ENCODE data around the gene CPT1C.

Gene CPT1C

DNA sequence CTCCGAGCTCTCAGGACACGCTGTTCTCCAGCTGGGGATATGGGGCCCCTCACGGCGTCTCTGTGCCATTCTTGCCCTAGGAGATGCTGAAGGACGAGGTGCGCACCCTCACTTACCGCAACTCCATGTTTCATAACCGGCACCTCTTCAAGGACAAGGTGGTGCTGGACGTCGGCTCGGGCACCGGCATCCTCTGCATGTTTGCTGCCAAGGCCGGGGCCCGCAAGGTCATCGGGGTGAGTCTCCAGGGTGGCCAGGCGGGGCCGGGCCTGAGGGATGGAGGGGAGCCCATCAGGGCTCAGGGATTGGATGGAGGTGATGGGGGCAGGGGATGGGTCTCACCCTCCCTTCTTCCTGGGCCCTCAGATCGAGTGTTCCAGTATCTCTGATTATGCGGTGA lies 9.1 kb upstream of the CPT1C start:
- DNase-seq (ENCODE audit: low read depth in 2 of 2), result no peak

DNA sequence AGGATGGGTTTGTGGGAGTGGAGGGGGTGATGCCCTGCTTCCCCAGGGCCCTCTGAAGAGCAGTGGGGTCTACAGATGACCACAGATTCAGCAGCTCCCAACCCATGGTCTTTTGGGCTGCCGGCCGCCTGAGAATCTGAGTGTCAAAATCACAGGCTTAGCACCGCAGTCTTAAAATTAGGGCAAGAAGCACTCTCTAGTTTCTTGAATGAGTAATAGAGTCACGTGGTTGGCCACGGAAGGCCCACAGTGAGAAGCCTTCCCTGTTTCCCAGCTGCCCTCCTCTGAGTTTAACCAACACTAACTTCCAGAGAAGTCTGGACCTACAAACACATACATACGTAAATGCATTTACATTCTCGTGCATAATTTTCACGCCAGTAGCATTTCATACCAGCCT lies 8.6 kb upstream of the CPT1C start:
- no peak for DNase-seq (ENCODE audit: low read depth in 2 of 2)

DNA sequence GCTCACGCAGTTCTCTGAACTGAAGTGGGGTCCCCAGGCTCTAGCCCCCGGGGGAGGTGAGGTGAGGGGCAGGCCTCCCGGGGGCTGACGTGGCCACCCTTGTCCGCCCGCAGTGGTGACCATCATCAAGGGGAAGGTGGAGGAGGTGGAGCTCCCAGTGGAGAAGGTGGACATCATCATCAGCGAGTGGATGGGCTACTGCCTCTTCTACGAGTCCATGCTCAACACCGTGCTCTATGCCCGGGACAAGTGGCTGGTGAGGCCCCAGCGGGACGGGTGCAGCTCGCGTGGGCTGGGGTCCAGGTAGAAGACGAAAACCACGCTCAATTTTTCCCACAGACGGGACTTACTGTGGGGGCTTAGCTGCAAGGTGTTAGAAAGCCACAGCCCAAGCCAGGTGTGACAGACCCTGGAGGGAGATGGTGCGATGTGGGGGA lies 7.1 kb upstream of the CPT1C start:
- no peak for DNase-seq (ENCODE audit: low read depth in 2 of 2)

DNA sequence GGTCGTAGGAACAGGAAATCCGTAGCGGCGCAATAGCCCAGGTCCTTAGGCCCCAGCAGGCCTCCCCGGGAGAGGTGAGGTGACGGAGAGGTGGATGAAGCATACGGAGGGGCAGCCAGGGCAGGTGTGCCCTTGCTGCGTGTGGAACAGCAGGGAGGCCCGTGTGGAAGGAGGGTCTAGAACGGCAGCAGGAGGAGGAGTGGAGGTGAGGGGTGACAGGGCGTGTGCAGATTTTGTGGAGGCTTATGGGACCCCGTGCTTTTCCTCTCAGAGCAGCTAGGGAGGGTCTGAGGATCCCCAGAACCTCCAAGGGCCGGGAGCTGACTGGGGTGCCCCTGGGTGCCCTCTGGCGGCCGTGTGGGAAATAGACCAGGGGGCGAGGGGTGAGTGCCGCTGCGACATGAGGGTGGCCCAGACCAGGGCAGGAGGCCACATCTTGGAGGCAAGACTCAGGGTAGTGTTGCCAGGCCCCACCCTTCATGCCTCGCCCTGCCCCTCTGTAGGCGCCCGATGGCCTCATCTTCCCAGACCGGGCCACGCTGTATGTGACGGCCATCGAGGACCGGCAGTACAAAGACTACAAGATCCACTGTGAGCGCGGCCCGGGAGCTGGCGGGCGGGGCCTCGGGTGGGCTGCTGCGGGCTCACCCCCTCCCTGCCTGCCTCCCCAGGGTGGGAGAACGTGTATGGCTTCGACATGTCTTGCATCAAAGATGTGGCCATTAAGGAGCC lies 6.5 kb upstream of the CPT1C start:
- DNase-seq (ENCODE audit: low read depth in 2 of 2), result no peak

DNA sequence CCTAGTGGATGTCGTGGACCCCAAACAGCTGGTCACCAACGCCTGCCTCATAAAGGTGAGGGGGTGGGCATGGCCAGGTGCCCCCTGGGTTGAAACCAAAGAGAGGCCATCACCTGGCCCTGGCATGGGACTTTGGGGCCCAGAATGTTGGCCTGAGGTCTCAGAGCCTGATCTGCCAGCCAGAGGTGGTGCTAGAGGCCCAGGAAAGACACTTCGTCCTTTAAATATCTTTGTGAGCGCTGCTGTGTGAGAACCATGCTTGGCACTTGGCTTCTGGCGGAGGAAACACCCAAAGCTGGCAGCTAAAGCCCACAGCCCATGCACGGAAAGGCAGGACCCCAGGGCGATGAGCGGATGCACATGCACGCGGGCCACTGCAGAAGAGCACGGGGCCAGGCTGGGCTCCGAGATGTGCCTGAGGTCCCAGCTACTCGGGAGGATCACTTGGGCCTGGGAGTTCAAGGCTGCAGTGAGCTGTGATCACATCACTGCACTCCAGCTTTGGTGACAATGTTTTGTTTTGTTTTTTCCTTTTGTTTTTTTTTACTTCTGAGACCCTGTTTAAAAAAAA lies 5.8 kb upstream of the CPT1C start:
- no peak for DNase-seq (ENCODE audit: low read depth in 2 of 2)

DNA sequence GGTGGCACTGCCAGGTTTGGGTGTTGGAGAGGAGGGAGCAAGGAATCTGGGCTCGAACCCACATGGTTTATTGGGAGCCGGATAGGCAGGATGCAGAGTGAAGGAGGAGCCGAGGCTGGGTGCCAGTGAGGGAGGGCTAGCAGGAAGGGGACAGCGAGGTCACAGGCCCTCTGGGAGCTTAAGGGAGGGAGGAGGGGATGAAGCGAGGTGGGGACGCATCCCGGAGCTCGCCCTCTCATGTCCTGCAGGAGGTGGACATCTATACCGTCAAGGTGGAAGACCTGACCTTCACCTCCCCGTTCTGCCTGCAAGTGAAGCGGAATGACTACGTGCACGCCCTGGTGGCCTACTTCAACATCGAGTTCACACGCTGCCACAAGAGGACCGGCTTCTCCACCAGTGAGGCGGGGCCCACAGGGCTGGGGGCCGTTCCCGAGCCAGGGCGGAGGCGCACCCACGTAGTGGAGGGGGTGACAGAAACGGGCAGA lies 5.0 kb upstream of the CPT1C start:
- no peak for DNase-seq (ENCODE audit: low read depth in 2 of 2)

DNA sequence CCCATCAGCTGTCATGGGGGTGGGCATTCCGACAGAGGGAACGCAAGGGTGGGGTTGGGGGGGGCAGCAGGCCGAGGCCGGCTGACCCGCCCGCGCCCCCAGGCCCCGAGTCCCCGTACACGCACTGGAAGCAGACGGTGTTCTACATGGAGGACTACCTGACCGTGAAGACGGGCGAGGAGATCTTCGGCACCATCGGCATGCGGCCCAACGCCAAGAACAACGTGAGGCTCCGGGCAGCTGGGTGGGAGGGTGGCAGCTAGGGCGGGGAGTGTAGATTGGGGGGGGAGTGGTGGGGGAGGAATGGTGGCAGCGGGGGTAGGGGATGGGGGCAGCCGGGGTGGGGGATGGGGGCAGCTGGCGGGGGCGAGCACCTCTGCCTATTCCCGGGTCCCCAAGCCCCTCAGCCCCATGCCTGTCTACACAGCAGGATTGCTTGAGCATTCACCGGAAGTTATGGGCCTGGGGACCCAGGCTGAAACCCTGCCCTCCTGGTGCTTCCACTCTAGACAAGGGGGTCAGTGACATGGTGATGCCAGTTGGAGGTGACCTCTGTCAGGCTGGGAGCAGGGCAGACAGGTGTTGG lies 4.3 kb upstream of the CPT1C start:
- DNase-seq (ENCODE audit: low read depth in 2 of 2), result no peak

DNA sequence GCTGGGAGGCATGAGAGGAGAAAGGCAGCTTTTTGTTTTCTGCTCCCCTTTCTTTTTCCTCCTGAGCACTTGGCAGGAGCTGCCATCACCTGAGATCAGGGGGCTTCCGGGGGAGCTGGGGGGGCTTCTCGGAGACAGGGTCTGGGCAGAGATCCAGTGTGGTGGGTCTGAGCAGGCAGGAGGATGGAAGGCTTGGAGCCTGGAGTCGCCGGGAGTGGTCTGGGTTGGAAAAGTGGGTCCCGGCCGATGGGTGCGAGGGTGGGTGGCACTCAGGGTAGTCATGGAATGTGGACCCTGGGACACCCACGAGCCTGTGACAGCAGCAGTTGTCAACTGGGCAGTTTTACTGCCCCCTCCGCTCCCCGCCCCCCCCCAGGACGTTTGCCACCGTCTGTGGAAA lies 3.8 kb upstream of the CPT1C start:
- no peak for DNase-seq (ENCODE audit: low read depth in 2 of 2)

DNA sequence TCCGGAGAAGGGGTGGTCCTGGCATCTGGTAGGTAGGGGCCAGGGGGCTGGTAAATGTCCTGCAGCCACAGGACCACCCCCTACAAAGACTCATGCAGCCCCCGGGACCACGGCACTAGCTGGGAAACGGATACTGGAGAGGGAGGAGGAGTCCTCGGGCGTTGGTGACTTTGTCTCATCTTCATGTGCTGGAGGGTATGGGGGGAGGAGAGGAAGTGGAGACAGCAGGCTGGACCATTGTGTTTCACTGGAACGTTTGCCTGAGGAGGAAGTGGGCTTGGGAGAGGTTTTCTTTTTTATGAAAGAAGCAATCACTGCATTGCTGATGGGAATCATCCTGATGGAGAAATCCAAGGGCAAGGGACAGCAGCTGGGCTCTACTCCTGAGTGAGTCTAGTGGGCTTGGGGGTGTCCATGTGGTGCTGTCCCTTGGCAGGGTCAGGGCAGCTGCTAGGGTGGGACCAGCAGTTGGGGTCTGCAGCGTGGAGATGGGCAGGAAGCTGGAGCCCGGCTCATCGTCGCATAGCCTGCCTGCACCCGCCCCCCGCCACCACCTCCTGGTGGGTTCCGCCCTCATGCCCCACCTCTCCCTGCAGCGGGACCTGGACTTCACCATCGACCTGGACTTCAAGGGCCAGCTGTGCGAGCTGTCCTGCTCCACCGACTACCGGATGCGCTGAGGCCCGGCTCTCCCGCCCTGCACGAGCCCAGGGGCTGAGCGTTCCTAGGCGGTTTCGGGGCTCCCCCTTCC lies 3.2 kb upstream of the CPT1C start:
- no peak for DNase-seq (ENCODE audit: low read depth in 2 of 2)

DNA sequence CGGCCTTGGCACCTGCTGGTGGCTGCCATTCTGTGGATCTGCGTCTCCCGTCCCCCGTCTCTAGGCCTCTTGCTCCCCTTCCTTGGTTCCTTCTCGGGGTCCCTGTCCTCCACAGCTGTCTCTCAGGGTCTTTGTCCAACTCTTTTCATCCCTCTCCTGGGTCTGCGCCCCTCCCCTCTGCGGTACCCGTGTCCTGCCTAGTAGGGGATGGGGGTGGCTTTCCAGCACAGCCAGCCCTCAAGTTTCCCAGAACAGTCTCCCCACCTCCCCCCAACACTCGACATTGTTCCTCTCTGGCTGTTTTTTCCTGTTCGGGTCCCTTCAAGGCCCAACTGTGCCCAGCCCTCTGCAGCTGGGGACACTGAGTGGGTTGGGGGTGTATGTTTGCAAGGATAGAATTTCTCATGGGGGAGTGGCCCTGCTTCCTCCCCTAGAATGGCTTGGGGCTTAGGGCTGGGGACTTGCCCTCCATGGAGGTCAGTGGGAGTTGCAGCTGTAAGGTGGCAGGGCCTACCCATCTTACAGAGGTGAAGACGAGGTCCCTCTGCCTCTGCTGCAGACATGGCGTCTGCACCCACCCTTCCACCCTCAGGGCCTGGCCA lies 2.3 kb upstream of the CPT1C start:
- DNase-seq (ENCODE audit: low read depth in 2 of 2), result no peak

DNA sequence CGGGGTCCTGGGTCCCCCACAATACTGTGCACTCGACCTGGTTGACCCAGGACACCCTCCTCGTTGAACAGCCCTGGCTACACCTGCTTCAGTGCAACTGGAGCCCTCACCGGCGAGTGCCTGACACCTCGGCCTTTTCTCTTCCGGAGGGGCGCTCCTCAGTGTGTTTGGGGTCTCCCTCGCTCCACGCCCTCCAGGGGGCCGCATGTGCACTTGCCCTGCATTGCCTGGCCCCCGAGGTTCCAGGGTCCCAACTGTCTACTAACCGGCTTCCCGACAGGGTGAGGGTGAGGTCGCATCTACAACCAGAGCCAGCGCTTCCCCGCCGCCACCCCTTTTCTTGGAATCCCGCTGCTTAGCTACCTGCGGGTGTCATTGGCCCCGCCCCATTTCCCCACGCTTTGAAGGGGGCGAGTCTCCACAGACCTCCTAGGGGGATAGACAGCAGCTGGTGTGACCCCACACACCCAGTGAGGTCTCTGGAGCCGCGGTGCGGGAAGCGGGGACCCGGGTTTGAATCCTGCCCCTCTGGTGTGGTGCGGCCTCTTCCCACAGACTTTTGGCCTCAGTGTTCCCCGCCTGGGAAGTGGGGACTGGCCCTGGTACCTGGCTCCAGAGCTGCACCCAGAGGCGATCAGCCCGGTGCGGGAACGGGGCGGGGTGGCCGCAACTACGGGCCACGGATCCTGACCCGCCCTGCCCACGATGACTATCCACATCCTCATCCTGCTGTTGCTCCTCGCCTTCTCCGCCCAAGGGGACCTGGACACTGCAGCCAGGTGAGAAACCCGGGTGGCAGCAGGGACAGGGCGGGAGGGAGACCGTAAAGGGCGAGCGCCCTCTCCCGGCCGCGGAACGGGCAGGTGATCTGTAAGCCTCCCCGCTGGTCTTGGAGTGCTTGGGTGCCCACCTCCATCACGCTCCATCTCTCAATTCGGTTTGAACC lies 1.5 kb upstream of the CPT1C start, which contains the start of gene ADM5:
Gene ADM5 (plus strand): TSS at position 462 of the 946 bp plus-strand sequence. CDS start 244 bp downstream, at position 706.
- DNase-seq (ENCODE audit: low read depth in 2 of 2), result peak in 1 of 2 donors; percentile 50

DNA sequence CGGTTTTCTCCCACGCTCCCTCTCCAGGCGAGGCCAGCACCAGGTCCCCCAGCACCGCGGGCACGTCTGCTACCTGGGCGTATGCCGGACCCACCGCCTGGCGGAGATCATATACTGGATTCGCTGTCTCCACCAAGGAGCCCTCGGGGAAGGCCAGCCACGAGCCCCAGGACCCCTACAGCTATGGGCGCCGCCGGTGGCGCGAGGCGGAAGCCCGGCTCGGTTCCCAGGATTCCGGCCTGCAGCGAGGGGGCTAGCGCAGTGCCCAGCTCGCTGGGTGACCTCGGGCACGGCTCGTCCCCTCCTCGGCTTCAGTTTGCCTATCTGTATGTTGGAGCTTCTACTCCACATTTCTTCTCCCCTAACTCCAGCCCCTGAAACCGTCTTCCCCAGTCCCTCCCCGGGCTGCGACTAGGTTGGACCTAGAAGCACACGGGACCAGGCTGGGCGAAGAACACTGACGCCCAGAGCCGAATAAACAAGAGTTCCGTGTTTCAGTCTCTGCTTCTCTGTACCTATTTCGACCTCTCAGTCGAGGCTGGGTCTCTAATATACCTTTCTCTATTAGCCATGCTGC lies 749 bp upstream of the CPT1C start:
- no peak for DNase-seq (ENCODE audit: low read depth in 2 of 2)

DNA sequence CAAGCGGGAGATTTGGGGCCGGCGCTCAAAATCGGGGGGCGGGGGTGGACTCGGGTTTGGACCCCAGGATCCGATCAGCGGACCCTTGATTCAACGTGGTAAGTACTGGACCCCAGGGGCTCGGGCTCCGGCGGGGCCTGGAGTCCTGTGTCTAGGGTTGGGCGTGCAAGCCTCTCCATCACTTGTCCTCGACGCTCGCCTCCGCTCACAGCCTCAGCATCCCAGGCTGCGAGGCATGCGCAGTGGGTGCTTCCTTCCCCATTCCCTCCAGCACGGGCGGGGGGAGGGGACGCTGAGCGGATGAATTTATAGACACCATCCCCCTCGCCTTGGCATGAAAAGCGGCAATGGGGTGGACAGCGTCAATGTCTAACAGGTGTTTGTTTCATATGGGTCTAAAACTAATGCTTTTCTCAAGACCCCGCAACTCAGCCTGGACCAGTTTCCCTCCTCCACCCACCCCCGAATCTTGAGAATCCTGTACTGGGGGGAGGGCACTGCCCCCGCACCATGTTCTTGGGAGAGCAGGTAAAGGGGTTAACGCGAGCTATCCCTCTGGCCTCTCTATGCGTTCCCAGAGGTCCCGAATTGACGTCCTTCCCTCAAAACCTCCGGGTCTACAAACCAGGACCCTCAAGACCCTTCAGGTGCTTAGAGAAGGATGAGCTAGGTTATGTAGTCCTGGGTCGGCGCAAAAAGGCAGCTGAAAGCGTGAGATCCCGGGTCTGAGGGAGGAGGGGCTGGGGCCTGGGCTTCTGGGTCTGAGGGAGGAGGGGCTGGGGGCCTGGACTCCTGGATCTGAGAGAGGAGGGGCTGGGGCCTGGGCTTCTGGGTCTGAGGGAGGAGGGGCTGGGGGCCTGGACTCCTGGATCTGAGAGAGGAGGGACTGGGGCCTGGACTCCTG lies 579 bp downstream of the CPT1C start:
- no peak for DNase-seq (ENCODE audit: low read depth in 2 of 2)

DNA sequence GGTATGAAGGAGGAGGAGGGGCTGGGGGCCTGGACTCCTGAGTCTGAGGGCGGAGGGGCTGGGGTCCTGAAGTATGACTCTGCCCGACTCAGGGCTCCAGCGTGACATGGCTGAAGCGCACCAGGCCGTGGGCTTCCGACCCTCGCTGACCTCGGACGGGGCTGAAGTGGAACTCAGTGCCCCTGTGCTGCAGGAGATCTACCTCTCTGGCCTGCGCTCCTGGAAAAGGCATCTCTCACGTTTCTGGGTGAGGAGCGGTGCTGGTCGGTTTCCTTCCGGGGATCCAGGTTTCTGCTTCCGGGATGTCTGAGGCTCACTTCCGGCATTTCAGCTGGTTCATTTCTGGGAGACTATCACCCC lies 1.2 kb downstream of the CPT1C start:
- no peak for DNase-seq (ENCODE audit: low read depth in 2 of 2)

DNA sequence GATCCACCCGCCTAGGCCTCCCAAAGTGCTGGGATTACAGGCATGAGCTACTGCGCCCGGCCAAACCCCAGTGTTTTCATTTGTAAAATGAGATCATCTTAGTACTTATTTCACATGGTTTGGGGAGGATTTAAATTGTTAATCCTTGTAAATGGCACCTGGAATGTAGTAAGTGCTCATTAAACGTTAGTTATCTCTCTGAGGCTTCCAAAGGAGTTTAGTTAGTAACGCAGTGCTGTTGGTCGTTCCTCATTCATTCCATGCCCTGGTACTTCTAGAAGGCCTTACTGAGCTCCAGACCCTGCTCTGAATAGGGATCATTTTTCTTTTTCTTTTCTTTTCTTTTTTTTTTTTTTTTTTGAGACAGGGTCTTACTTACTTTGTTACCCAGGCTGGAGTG lies 5.2 kb downstream of the CPT1C start:
- no peak for DNase-seq (ENCODE audit: low read depth in 2 of 2)

DNA sequence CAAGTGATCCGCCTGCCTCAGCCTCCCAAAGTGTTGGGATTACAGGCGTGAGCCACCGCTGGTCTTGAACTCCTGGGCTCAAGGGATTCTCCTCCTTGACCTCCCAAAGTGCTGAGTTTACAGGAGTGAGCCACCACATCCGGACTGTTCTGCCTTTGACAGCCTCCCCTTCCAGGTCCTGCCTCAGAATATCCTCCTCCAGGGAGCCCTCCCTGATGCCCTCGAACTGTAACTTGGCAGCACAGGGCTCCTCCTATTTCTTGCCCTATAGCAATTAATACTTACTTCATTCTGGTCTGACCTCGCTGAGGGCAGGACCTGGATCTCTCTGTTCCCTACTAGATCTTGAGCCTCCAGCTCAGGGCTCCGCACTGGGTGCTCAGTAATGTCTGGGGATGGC lies 5.9 kb downstream of the CPT1C start:
- no peak for DNase-seq (ENCODE audit: low read depth in 2 of 2)

DNA sequence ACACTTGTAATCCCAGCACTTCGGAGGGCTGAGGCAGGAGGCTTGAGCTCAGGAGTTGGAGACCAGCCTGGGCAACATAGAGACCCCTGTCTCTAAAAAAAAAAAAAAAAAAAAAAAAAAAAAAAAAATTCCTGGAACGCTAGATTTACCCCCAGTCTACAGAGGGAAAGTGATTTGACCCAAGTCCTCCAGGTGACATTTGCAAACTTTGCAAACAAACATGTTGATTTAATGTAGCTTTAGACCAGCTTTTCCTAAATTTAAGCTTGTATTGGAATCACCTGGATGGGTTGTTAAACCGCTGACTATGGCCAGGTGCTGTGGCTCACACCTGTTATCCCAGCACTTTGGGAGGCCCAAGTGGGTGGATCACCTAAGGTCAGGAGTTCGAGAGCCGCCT lies 8.4 kb downstream of the CPT1C start:
- DNase-seq (ENCODE audit: low read depth in 2 of 2), result no peak

DNA sequence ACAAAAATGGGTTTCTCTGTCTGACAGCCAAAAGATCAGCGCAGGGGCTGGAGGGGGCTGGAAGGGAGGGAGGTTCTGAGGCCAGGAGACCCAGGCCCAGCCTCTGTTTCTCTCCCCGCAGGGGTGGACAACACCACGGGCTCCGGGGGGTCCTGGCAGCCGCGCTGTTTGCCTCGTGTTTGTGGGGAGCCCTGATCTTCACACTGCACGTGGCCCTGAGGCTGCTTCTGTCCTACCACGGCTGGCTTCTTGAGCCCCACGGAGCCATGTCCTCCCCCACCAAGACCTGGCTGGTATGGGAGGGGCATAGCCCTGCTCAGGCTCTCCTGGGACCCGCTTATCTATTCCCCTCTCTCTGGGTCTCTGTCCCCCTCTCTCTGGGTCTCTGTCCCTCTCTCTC lies 9.6 kb downstream of the CPT1C start:
- DNase-seq (ENCODE audit: low read depth in 2 of 2), result no peak

DNA sequence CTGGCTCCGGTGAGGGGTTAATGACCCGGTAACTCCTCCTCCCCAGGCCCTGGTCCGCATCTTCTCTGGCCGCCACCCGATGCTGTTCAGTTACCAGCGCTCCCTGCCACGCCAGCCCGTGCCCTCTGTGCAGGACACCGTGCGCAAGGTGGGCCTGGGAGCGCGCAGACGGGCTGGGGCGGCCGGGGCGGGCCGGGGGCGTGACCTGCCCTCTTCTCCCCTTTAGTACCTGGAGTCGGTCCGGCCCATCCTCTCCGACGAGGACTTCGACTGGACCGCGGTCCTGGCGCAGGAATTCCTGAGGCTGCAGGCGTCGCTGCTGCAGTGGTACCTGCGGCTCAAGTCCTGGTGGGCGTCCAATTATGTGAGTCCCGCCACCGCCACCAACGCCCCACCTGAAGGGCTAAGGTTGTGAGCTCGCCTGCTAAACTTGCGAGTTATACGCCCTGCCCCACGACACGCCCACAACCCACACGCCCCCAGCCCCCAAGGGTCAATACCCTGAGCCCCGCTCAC lies 10.4 kb downstream of the CPT1C start:
- no peak for DNase-seq (ENCODE audit: low read depth in 2 of 2)
